Vagina (tissue), 2 donors: ENCODE results near the gene CMSS1. TPM values are rescaled to one million over a fixed set of nuclear protein-coding genes. Genes with fewer than 3 reads are reported as not detected.

Source experiments
- DNase-seq, 2 donors: peaks; one replicate each; pipeline ENCODE4 v3.0.0-alpha.2; 2017; ENCODE audit errors: extremely low spot score in 2 of 2
- H3K27ac ChIP-seq: fragments of 200-600 bp; sonication (generic); one replicate; pipeline ENCODE4 v1.5.1; 2019
- H3K27me3 ChIP-seq: fragments of 200-600 bp; sonication (generic); one replicate; pipeline ENCODE4 v1.5.1; 2019
- H3K36me3 ChIP-seq, 2 donors: fragments of 200-600 bp; sonication (generic); one replicate each; pipeline ENCODE4 v1.5.1; 2017 to 2019
- H3K4me1 ChIP-seq: fragments of 200-600 bp; sonication (generic); one replicate; pipeline ENCODE4 v1.5.1; 2019
- H3K4me3 ChIP-seq, 2 donors: fragments of 200-600 bp; sonication (generic); 1 replicate in 1 of 2; 2 replicates in 1 of 2; pipeline ENCODE4 v1.5.1; 2016 to 2019
- H3K9me3 ChIP-seq: fragments of 200-600 bp; sonication (generic); one replicate; pipeline ENCODE4 v1.5.1; 2019
- POLR2A ChIP-seq, 2 donors: fragments of 450-650 bp; IDR thresholded peaks; one replicate each; pipeline ENCODE4 v1.6.1; 2017; ENCODE audit warnings: antibody characterized with exemption in 2 of 2, mild to moderate bottlenecking in 2 of 2, moderate library complexity in 2 of 2
- POLR2AphosphoS5 ChIP-seq, 2 donors: sonication (generic); formaldehyde crosslinking; IDR thresholded peaks; one replicate each; pipeline ENCODE4 v1.9.0; 2017; ENCODE audit warnings: antibody characterized with exemption in 2 of 2, mild to moderate bottlenecking in 2 of 2, low read depth in 1 of 2; ENCODE audit not compliant: insufficient read depth in 1 of 2
- intact Hi-C: fragments of 100-400 bp; cut with DNase I; formaldehyde crosslinking; loops from one replicate; pipeline ENCODE4 v1.15.1; 2023
- total RNA-seq: library from RNA; depleted of rRNA; stranded (reverse); fragments of >200 nt; gene quantifications from one replicate; pipeline ENCODE4 v1.2.3, GENCODE V29; 2016
- TF ChIP-seq, protein P1 (sequence below), 3 experiments: fragments of 450-650 bp in 2 of 3; fragments of 200-600 bp in 1 of 3; sonication (generic) in 1 of 3; IDR thresholded peaks; one replicate each; pipeline ENCODE4 v1.5.1; 2017 to 2019; ENCODE audit warnings: antibody characterized with exemption in 3 of 3, mild to moderate bottlenecking in 2 of 3, moderate library complexity in 2 of 3

CMSS1 gene
- total RNA-seq, 1 donor from 2014 or later = 21.4 TPM

DNA sequence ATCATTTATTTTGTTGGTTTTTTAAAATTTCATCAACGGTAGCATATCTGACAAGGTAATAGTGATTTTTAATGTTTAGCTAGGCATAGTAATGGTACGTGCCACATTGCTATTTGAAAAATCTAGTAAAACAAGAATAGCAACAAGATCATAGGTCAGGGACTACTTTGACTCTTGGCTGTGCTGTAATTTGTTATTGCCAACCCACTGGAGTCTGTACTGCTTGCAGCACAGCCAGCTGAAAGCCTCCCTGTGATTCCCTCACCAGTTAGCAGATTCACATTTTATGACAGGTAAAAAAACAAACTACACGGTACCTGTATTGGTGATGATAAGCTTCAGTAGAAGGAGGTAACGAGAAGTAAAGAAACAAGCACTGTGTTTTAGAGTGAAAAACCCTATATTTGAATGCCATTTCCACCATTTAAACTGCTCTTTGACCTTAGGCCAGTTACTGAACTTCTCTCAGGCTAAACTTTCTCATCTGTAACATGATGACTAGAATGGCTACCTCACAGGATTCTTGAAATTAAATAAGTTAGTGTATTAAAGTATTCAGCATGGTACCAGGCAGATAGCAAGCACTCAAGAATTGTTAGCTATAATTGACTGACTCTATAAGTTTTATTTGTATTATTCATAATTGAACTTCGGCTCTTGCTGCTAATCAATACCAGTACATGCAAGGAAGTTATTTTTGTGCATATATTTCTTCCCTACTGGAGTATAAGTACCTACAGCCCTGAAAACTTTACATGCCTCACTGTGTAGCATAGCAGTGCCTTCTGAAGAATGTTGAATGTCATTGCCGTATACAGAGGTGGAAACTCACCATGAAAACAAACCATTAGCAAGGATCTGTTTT, 280.5 kb downstream of the CMSS1 start:
- Histone ChIP-seq H3K27me3 (no peaks in the 10 kb centered on the region), H3K27ac (peak overlapping the region; percentile 34)
- TF ChIP-seq POLR2A (IDR thresholded peaks at IDR 0.05) (no peak), POLR2AphosphoS5 (IDR thresholded peaks at IDR 0.05; ENCODE audit: insufficient read depth in 1 of 2, low read depth in 1 of 2) (peak in 1 of 2 donors; percentile 46)

GRCh38 chr3:100098784-100099070, 281.1 kb downstream of the CMSS1 start:
- intact Hi-C loops = no loop called here
- H3K9me3 ChIP-seq = no peaks in the 10 kb centered on the region
- TF ChIP-seq POLR2A (IDR thresholded peaks at IDR 0.05) (no peak), POLR2AphosphoS5 (IDR thresholded peaks at IDR 0.05; ENCODE audit: insufficient read depth in 1 of 2, low read depth in 1 of 2) (no peak)
- TF ChIP-seq, protein P1, sequence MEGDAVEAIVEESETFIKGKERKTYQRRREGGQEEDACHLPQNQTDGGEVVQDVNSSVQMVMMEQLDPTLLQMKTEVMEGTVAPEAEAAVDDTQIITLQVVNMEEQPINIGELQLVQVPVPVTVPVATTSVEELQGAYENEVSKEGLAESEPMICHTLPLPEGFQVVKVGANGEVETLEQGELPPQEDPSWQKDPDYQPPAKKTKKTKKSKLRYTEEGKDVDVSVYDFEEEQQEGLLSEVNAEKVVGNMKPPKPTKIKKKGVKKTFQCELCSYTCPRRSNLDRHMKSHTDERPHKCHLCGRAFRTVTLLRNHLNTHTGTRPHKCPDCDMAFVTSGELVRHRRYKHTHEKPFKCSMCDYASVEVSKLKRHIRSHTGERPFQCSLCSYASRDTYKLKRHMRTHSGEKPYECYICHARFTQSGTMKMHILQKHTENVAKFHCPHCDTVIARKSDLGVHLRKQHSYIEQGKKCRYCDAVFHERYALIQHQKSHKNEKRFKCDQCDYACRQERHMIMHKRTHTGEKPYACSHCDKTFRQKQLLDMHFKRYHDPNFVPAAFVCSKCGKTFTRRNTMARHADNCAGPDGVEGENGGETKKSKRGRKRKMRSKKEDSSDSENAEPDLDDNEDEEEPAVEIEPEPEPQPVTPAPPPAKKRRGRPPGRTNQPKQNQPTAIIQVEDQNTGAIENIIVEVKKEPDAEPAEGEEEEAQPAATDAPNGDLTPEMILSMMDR (IDR thresholded peaks at IDR 0.05) = no peak
- no peaks in the 10 kb centered on the region for H3K36me3 ChIP-seq
- no peak overlapping the region for H3K4me3 ChIP-seq
- no peaks in the 10 kb centered on the region for H3K27me3 ChIP-seq
- H3K27ac ChIP-seq = peak overlapping the region; percentile 34
- no peak for DNase-seq
- peaks cover 35% of the 10 kb centered on the region for H3K4me1 ChIP-seq

More for the DNA sequence above, 280.5 kb downstream of the CMSS1 start:
- DNase-seq = no peak
- no peaks in the 10 kb centered on the region for H3K9me3 ChIP-seq
- H3K4me1 ChIP-seq = peaks cover 29% of the 10 kb centered on the region
- no peaks in the 10 kb centered on the region for H3K36me3 ChIP-seq
- H3K4me3 ChIP-seq = no peak overlapping the region
- intact Hi-C loops = no loop called here

GRCh38 chr3:100099621-100100020, 282.0 kb downstream of the CMSS1 start:
- Histone ChIP-seq H3K9me3 (no peaks in the 10 kb centered on the region), H3K27me3 (no peaks in the 10 kb centered on the region), H3K27ac (no peak overlapping the region), H3K4me1 (peaks cover 44% of the 10 kb centered on the region), H3K36me3 (no peaks in the 10 kb centered on the region), H3K4me3 (no peak overlapping the region)
- intact Hi-C loops = no loop called here
- DNase-seq = no peak
- TF ChIP-seq, protein P1 (IDR thresholded peaks at IDR 0.05) = no peak
- TF ChIP-seq POLR2A (IDR thresholded peaks at IDR 0.05) = no peak
- no peak for TF ChIP-seq POLR2AphosphoS5 (IDR thresholded peaks at IDR 0.05; ENCODE audit: insufficient read depth in 1 of 2, low read depth in 1 of 2)

GRCh38 chr3:100100425-100100824, 282.8 kb downstream of the CMSS1 start:
- Histone ChIP-seq H3K36me3 (no peaks in the 10 kb centered on the region), H3K4me1 (peaks cover 52% of the 10 kb centered on the region), H3K4me3 (no peak overlapping the region), H3K9me3 (no peaks in the 10 kb centered on the region), H3K27ac (no peak overlapping the region), H3K27me3 (no peaks in the 10 kb centered on the region)
- intact Hi-C loops = no loop called here
- no peak for DNase-seq
- no peak for TF ChIP-seq POLR2A (IDR thresholded peaks at IDR 0.05)

- H3K9me3 ChIP-seq = no peaks in the 10 kb centered on the region
- no peaks in the 10 kb centered on the region for H3K36me3 ChIP-seq
- peaks cover 64% of the 10 kb centered on the region for H3K4me1 ChIP-seq
- intact Hi-C loops = no loop called here
- TF ChIP-seq, protein P1 (IDR thresholded peaks at IDR 0.05) = no peak
- TF ChIP-seq POLR2AphosphoS5 (IDR thresholded peaks at IDR 0.05; ENCODE audit: insufficient read depth in 1 of 2, low read depth in 1 of 2) = no peak
- no peak for TF ChIP-seq POLR2A (IDR thresholded peaks at IDR 0.05)
- H3K27me3 ChIP-seq = no peaks in the 10 kb centered on the region
- DNase-seq = no peak
- no peak overlapping the region for H3K4me3 ChIP-seq
- no peak overlapping the region for H3K27ac ChIP-seq
These were observed 285.1 kb downstream of the CMSS1 start for GRCh38 chr3:100102757-100103156.
